Measurements from ENCODE around the gene ARHGAP8. TPM values are rescaled to one million over a fixed set of nuclear protein-coding genes. Genes with fewer than 3 reads are reported as not detected.
A peak's percentile ranks its signal among the peaks of the same experiment; 100 is the strongest.

Gene ARHGAP8
- total RNA-seq, 1 donor from 2014 or later = 2.8 TPM

GRCh38 chr22:44704159-44705021, 48.0 kb upstream of the ARHGAP8 start:
- DNase-seq (ENCODE audit: low read depth) = no peak
- Mint-ChIP-seq H3K27ac (ENCODE audit: unreplicated experiment) (no peak overlapping the region), H3K4me3 (ENCODE audit: unreplicated experiment) (no peak overlapping the region), H3K4me1 (ENCODE audit: low read depth, unreplicated experiment) (peaks cover 10% of the 10 kb centered on the region), H3K36me3 (ENCODE audit: low read depth, unreplicated experiment) (peaks cover 11% of the 10 kb centered on the region), H3K9me3 (ENCODE audit: unreplicated experiment) (no peaks in the 10 kb centered on the region), H3K27me3 (ENCODE audit: low read depth, unreplicated experiment) (peaks cover 2% of the 10 kb centered on the region)
- no peak overlapping the region for H3K9ac ChIP-seq (ENCODE audit: low read length)
- H2AFZ ChIP-seq (ENCODE audit: low read depth, low read length) = no peak overlapping the region
- no peaks in the 10 kb centered on the region for H3K27me3 ChIP-seq (ENCODE audit: insufficient read depth, low read length)
- H3K79me2 ChIP-seq (ENCODE audit: insufficient read depth, low read length) = peaks cover 20% of the 10 kb centered on the region
- H3K4me2 ChIP-seq (ENCODE audit: low read length) = no peak overlapping the region
- no peak for FAIRE-seq
- H4K20me1 ChIP-seq (ENCODE audit: insufficient read depth, low read length) = peaks cover 54% of the 10 kb centered on the region
- no peaks in the 10 kb centered on the region for H3K9me3 ChIP-seq (ENCODE audit: insufficient read depth, low read depth, low read length)
- no peak for TF ChIP-seq CTCF (IDR thresholded peaks at IDR 0.05; ENCODE audit: insufficient read depth, low read depth, low read length)
- TF ChIP-seq EZH2 (IDR thresholded peaks at IDR 0.05; ENCODE audit: insufficient read depth, low read length) = no peak
- H3K4me3 ChIP-seq (ENCODE audit: insufficient read depth, low read depth, low read length) = no peak overlapping the region
- H3K4me1 ChIP-seq (ENCODE audit: insufficient read depth, low read length) = peaks cover 21% of the 10 kb centered on the region
- H3K36me3 ChIP-seq (ENCODE audit: insufficient read depth, low read length) = no peaks in the 10 kb centered on the region
- H3K27ac ChIP-seq (ENCODE audit: low read depth, low read length) = no peak overlapping the region

GRCh38 chr22:44705022-44705297, 47.4 kb upstream of the ARHGAP8 start:
- no peak overlapping the region for H3K27ac ChIP-seq (ENCODE audit: low read depth, low read length)
- FAIRE-seq = no peak
- H3K9me3 Mint-ChIP-seq (ENCODE audit: unreplicated experiment) = no peaks in the 10 kb centered on the region
- no peak overlapping the region for H3K4me3 Mint-ChIP-seq (ENCODE audit: unreplicated experiment)
- H3K36me3 ChIP-seq (ENCODE audit: insufficient read depth, low read length) = no peaks in the 10 kb centered on the region
- TF ChIP-seq CTCF (IDR thresholded peaks at IDR 0.05; ENCODE audit: insufficient read depth, low read depth, low read length) = no peak
- no peak for TF ChIP-seq EZH2 (IDR thresholded peaks at IDR 0.05; ENCODE audit: insufficient read depth, low read length)
- H3K27ac Mint-ChIP-seq (ENCODE audit: unreplicated experiment) = no peak overlapping the region
- H3K9ac ChIP-seq (ENCODE audit: low read length) = no peak overlapping the region
- H3K36me3 Mint-ChIP-seq (ENCODE audit: low read depth, unreplicated experiment) = peaks cover 11% of the 10 kb centered on the region
- peaks cover 16% of the 10 kb centered on the region for H3K4me1 ChIP-seq (ENCODE audit: insufficient read depth, low read length)
- H3K4me2 ChIP-seq (ENCODE audit: low read length) = no peak overlapping the region
- H3K9me3 ChIP-seq (ENCODE audit: insufficient read depth, low read depth, low read length) = no peaks in the 10 kb centered on the region
- peaks cover 54% of the 10 kb centered on the region for H4K20me1 ChIP-seq (ENCODE audit: insufficient read depth, low read length)
- peaks cover 4% of the 10 kb centered on the region for H3K4me1 Mint-ChIP-seq (ENCODE audit: low read depth, unreplicated experiment)
- no peaks in the 10 kb centered on the region for H3K27me3 ChIP-seq (ENCODE audit: insufficient read depth, low read length)
- H2AFZ ChIP-seq (ENCODE audit: low read depth, low read length) = no peak overlapping the region
- no peak for DNase-seq (ENCODE audit: low read depth)
- H3K4me3 ChIP-seq (ENCODE audit: insufficient read depth, low read depth, low read length) = no peak overlapping the region
- peaks cover 2% of the 10 kb centered on the region for H3K27me3 Mint-ChIP-seq (ENCODE audit: low read depth, unreplicated experiment)
- peaks cover 20% of the 10 kb centered on the region for H3K79me2 ChIP-seq (ENCODE audit: insufficient read depth, low read length)

GRCh38 chr22:44706488-44706887, 45.9 kb upstream of the ARHGAP8 start:
- Histone ChIP-seq H3K9me3 (ENCODE audit: insufficient read depth, low read depth, low read length) (no peaks in the 10 kb centered on the region), H3K27me3 (ENCODE audit: insufficient read depth, low read length) (no peaks in the 10 kb centered on the region), H3K4me3 (ENCODE audit: insufficient read depth, low read depth, low read length) (no peak overlapping the region), H4K20me1 (ENCODE audit: insufficient read depth, low read length) (peaks cover 63% of the 10 kb centered on the region), H3K4me2 (ENCODE audit: low read length) (no peak overlapping the region), H3K9ac (ENCODE audit: low read length) (no peak overlapping the region), H3K79me2 (ENCODE audit: insufficient read depth, low read length) (peaks cover 24% of the 10 kb centered on the region), H3K4me1 (ENCODE audit: insufficient read depth, low read length) (peaks cover 14% of the 10 kb centered on the region), H3K36me3 (ENCODE audit: insufficient read depth, low read length) (no peaks in the 10 kb centered on the region), H2AFZ (ENCODE audit: low read depth, low read length) (no peak overlapping the region), H3K27ac (ENCODE audit: low read depth, low read length) (no peak overlapping the region)
- peaks cover 11% of the 10 kb centered on the region for H3K36me3 Mint-ChIP-seq (ENCODE audit: low read depth, unreplicated experiment)
- no peak for FAIRE-seq
- peaks cover 4% of the 10 kb centered on the region for H3K4me1 Mint-ChIP-seq (ENCODE audit: low read depth, unreplicated experiment)
- TF ChIP-seq EZH2 (IDR thresholded peaks at IDR 0.05; ENCODE audit: insufficient read depth, low read length) (no peak), CTCF (IDR thresholded peaks at IDR 0.05; ENCODE audit: insufficient read depth, low read depth, low read length) (no peak)
- H3K27me3 Mint-ChIP-seq (ENCODE audit: low read depth, unreplicated experiment) = peaks cover 2% of the 10 kb centered on the region
- H3K9me3 Mint-ChIP-seq (ENCODE audit: unreplicated experiment) = no peaks in the 10 kb centered on the region
- peak overlapping the region; percentile 62 for H3K27ac Mint-ChIP-seq (ENCODE audit: unreplicated experiment)
- H3K4me3 Mint-ChIP-seq (ENCODE audit: unreplicated experiment) = no peak overlapping the region
- no peak for DNase-seq (ENCODE audit: low read depth)
